Hepatocyte (in vitro differentiated cells): ENCODE measurements around the gene TMBIM1. TPM values are rescaled to one million over a fixed set of nuclear protein-coding genes. Genes with fewer than 3 reads are reported as not detected.

Experiments
- DNase-seq: peaks from one replicate; pipeline ENCODE4 v3.0.0-alpha.2; 2016; ENCODE audit warnings: low spot score
- H2AFZ ChIP-seq: fragments of 200-600 bp; sonication (generic); 2 replicates; pipeline ENCODE4 v1.6.0; 2016; ENCODE audit warnings: antibody characterized with exemption, mild to moderate bottlenecking
- H3K27ac ChIP-seq: fragments of 200-600 bp; sonication (generic); 2 replicates; pipeline ENCODE4 v1.5.1; 2016; ENCODE audit warnings: mild to moderate bottlenecking
- H3K27me3 ChIP-seq: fragments of 200-600 bp; sonication (generic); 2 replicates; pipeline ENCODE4 v1.6.1; 2016
- H3K36me3 ChIP-seq: fragments of 200-600 bp; sonication (generic); replicated peaks from 2 replicates; pipeline ENCODE4 v1.5.1; 2016; ENCODE audit warnings: low read depth; ENCODE audit not compliant: insufficient read depth
- H3K4me1 ChIP-seq: fragments of 200-600 bp; sonication (generic); 2 replicates; pipeline ENCODE4 v1.5.1; 2016; ENCODE audit warnings: mild to moderate bottlenecking, moderate library complexity; ENCODE audit not compliant: insufficient read depth
- H3K4me2 ChIP-seq: fragments of 200-600 bp; sonication (generic); 2 replicates; pipeline ENCODE4 v1.6.0; 2016
- H3K4me3 ChIP-seq: fragments of 200-600 bp; sonication (generic); 2 replicates; pipeline ENCODE4 v1.5.1; 2016; ENCODE audit warnings: mild to moderate bottlenecking
- H3K79me2 ChIP-seq: fragments of 200-600 bp; sonication (generic); 2 replicates; pipeline ENCODE4 v1.6.0; 2017; ENCODE audit warnings: mild to moderate bottlenecking
- H3K9me2 ChIP-seq: fragments of 200-600 bp; sonication (generic); replicated peaks from 2 replicates; pipeline ENCODE4 v1.6.0; 2017; ENCODE audit warnings: mild to moderate bottlenecking; ENCODE audit not compliant: insufficient read depth
- H3K9me3 ChIP-seq: fragments of 200-600 bp; sonication (generic); 2 replicates; pipeline ENCODE4 v1.5.1; 2016; ENCODE audit warnings: low read depth, mild to moderate bottlenecking
- H4K20me1 ChIP-seq: fragments of 200-600 bp; sonication (generic); 2 replicates; pipeline ENCODE4 v1.6.0; 2016; ENCODE audit warnings: mild to moderate bottlenecking; ENCODE audit not compliant: insufficient read depth, poor library complexity, severe bottlenecking
- EZH2 ChIP-seq: fragments of 200-600 bp; sonication (generic); IDR thresholded peaks from 2 replicates; pipeline ENCODE4 v1.6.1; 2016; ENCODE audit warnings: antibody characterized with exemption, mild to moderate bottlenecking, borderline replicate concordance
- EZH2phosphoT487 ChIP-seq: fragments of 200-600 bp; sonication (generic); IDR thresholded peaks from one replicate; pipeline ENCODE4 v1.6.1; 2018; ENCODE audit warnings: antibody characterized with exemption, mild to moderate bottlenecking, low read depth, moderate library complexity; ENCODE audit not compliant: unreplicated experiment, severe bottlenecking
- WGBS: methylation state at CpG from one replicate; pipeline ENCODE4 v1.1.6; 2016; ENCODE audit warnings: low lambda C conversion rate; ENCODE audit errors: missing lambda C conversion rate; 5-methylcytosine and 5-hydroxymethylcytosine counted together
- polyA plus RNA-seq: library from polyadenylated mRNA; unstranded; fragments of >200 nt; fragmentation: Nextera tagmentation; extraction: Ambion mirVana; gene quantifications from 2 replicates; pipeline ENCODE4 v1.2.1, GENCODE V29; 2016
- total RNA-seq: library from RNA; depleted of rRNA; stranded (reverse); fragments of >200 nt; gene quantifications from 2 replicates; pipeline ENCODE4 v1.2.3, GENCODE V29; 2014
- TF ChIP-seq, protein P1 (sequence below): fragments of 200-600 bp; sonication (generic); IDR thresholded peaks from 2 replicates; pipeline ENCODE4 v1.5.1; 2016; ENCODE audit warnings: antibody characterized with exemption, mild to moderate bottlenecking; ENCODE audit not compliant: poor library complexity

TMBIM1 gene
- total and polyA plus RNA-seq, 2 experiments from 2014 or later, result 224 to 302 TPM

DNA sequence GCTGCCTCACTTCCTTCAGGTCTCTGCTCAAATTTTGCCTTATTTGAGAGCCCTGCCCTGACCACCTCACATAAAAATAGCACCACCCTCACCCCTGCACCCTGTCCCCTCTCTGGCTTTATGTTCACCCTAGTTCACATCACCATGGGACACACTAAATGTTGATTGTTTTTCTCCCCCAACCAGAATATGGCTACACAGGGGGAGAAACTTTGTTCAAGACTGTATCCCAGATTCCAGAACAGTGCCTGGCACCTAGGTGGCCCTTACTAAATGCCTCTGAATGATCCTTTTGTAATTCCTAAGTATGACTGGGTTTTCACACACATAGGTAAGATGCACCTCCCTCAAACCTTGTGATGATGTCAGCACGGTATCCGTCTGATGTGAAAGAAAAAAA lies 36.0 kb upstream of the TMBIM1 start:
- Histone ChIP-seq H3K4me2 (no peak overlapping the region), H2AFZ (no peak overlapping the region), H3K79me2 (peaks cover 46% of the 10 kb centered on the region), H3K9me2 (no peaks in the 10 kb centered on the region), H3K4me1 (peaks cover 33% of the 10 kb centered on the region), H3K27me3 (no peaks in the 10 kb centered on the region), H3K9me3 (no peaks in the 10 kb centered on the region), H3K36me3 (no peaks in the 10 kb centered on the region), H3K4me3 (no peak overlapping the region), H4K20me1 (no peaks in the 10 kb centered on the region), H3K27ac (no peak overlapping the region)
- 87% methylated on average over 2 of the region's 2 CpGs for WGBS
- no peak for TF ChIP-seq EZH2
- TF ChIP-seq EZH2phosphoT487, result no peak
- TF ChIP-seq, protein P1, sequence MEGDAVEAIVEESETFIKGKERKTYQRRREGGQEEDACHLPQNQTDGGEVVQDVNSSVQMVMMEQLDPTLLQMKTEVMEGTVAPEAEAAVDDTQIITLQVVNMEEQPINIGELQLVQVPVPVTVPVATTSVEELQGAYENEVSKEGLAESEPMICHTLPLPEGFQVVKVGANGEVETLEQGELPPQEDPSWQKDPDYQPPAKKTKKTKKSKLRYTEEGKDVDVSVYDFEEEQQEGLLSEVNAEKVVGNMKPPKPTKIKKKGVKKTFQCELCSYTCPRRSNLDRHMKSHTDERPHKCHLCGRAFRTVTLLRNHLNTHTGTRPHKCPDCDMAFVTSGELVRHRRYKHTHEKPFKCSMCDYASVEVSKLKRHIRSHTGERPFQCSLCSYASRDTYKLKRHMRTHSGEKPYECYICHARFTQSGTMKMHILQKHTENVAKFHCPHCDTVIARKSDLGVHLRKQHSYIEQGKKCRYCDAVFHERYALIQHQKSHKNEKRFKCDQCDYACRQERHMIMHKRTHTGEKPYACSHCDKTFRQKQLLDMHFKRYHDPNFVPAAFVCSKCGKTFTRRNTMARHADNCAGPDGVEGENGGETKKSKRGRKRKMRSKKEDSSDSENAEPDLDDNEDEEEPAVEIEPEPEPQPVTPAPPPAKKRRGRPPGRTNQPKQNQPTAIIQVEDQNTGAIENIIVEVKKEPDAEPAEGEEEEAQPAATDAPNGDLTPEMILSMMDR, result no peak
- DNase-seq, result no peak

DNA sequence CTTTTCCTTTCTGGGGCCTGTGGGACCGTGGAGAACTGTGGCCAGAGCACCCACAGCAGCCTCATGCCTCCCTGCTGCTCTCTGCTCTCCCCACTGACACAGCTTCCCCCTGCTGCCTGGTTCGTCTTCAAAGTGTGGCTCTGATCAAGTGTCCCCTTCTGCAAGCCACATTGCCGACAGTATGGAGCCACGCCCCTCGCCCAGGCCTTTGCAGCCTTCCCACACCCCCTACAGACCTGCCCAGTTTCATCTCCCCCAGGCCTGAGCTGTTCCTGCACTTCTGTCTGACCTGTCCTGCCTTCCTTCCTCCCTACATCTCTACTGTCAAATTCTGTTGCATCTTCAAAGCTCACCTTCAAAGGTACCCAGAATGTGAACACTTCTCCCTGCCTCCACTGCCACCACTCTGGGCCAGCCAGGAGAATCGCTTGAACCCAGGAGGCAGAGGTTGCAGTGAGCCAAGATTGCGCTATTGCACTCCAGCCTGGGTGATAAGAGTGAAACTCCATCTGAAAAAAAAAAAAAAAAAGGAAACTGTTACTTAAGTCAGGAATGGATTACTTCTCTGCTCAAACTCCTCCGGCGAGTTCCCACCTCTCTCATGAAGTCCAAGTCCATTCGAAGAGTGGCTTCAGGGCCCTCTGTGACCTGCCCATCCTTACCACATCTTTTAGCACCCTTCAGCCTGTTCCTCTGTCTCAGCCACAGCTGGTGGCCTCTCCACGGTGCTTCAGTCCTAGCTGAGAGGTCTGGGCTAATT lies 35.3 kb upstream of the TMBIM1 start:
- H3K4me3 ChIP-seq, result no peak overlapping the region
- H3K9me3 ChIP-seq, result no peaks in the 10 kb centered on the region
- no peaks in the 10 kb centered on the region for H3K36me3 ChIP-seq
- 60% methylated on average over 11 of the region's 11 CpGs for WGBS
- H3K4me2 ChIP-seq, result no peak overlapping the region
- no peak for DNase-seq
- H3K79me2 ChIP-seq, result peaks cover 46% of the 10 kb centered on the region
- H4K20me1 ChIP-seq, result no peaks in the 10 kb centered on the region
- H3K27ac ChIP-seq, result no peak overlapping the region
- no peaks in the 10 kb centered on the region for H3K27me3 ChIP-seq
- H3K4me1 ChIP-seq, result peaks cover 33% of the 10 kb centered on the region
- TF ChIP-seq EZH2 (no peak), EZH2phosphoT487 (no peak)
- TF ChIP-seq, protein P1, result no peak
- H2AFZ ChIP-seq, result no peak overlapping the region
- H3K9me2 ChIP-seq, result no peaks in the 10 kb centered on the region

DNA sequence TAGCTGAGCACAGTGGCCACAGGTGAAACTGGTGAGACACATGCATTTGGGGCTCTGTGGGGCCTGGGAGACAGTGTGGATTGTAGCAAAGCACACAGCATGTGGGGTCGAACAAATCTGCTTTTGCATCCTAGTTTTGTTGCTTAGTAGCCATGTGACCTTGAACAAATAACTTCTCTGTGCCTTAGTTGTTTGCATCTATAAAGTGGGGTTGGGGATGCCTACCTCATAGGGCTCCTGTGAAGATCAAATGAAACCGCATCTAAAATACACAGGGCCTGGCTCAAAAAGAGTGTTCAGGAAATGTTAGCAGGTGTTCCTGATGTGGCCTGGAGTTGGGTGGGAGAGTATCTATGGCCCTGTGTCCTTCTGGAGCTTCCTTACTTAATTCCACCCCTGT lies 34.0 kb upstream of the TMBIM1 start:
- H4K20me1 ChIP-seq, result no peaks in the 10 kb centered on the region
- H3K9me3 ChIP-seq, result no peaks in the 10 kb centered on the region
- WGBS, result 82% methylated on average over 2 of the region's 2 CpGs
- no peaks in the 10 kb centered on the region for H3K9me2 ChIP-seq
- H3K4me3 ChIP-seq, result no peak overlapping the region
- no peak overlapping the region for H2AFZ ChIP-seq
- peaks cover 39% of the 10 kb centered on the region for H3K4me1 ChIP-seq
- no peaks in the 10 kb centered on the region for H3K36me3 ChIP-seq
- peak overlapping the region; percentile 47 for H3K4me2 ChIP-seq
- TF ChIP-seq, protein P1, result no peak
- TF ChIP-seq EZH2phosphoT487 (no peak), EZH2 (no peak)
- no peaks in the 10 kb centered on the region for H3K27me3 ChIP-seq
- DNase-seq, result no peak
- no peak overlapping the region for H3K27ac ChIP-seq
- H3K79me2 ChIP-seq, result peaks cover 46% of the 10 kb centered on the region
